Transverse colon (tissue), 4 donors: Measurements from ENCODE around the gene KRTAP10-9. TPM values are rescaled to one million over a fixed set of nuclear protein-coding genes. Genes with fewer than 3 reads are reported as not detected.

Experiments used
- DNase-seq: peaks from one replicate; pipeline ENCODE4 v3.0.0-alpha.2; 2019
- H3K27ac ChIP-seq, 4 donors: fragments of 200-600 bp; sonication (generic); 2 replicates each; pipeline ENCODE4 v1.5.1; 2016 to 2018; ENCODE audit warnings: inconsistent platforms in 4 of 4
- H3K27me3 ChIP-seq: fragments of 200-600 bp; sonication (generic); 2 replicates; pipeline ENCODE4 v1.5.1; 2017; ENCODE audit warnings: inconsistent platforms
- H3K36me3 ChIP-seq, 4 donors: fragments of 200-600 bp; sonication (generic); 2 replicates each; pipeline ENCODE4 v1.5.1; 2017 to 2019; ENCODE audit warnings: inconsistent platforms in 4 of 4
- H3K4me1 ChIP-seq, 4 donors: fragments of 200-600 bp; sonication (generic); 2 replicates each; pipeline ENCODE4 v1.5.1; 2017 to 2020; ENCODE audit warnings: inconsistent platforms in 4 of 4
- H3K4me3 ChIP-seq, 4 donors: fragments of 200-600 bp; sonication (generic); 1 replicate in 1 of 4; 2 replicates in 3 of 4; pipeline versions ENCODE4 v1.5.1 to v1.6.1; 2017 to 2019; ENCODE audit warnings: inconsistent platforms in 4 of 4
- H3K9me3 ChIP-seq, 2 donors: fragments of 200-600 bp; sonication (generic); 2 replicates each; pipeline ENCODE4 v1.5.1; 2017 to 2019; ENCODE audit warnings: inconsistent platforms in 2 of 2
- CTCF ChIP-seq, 5 experiments: fragments of 200-600 bp in 3 of 5; fragments of 450-650 bp in 2 of 5; sonication (generic) in 3 of 5; IDR thresholded peaks; 1 replicate in 2 of 5; 2 replicates in 3 of 5; pipeline ENCODE4 v1.5.1; 2016 to 2017; ENCODE audit warnings: antibody characterized with exemption in 5 of 5, inconsistent platforms in 3 of 5, mild to moderate bottlenecking in 2 of 5, moderate library complexity in 1 of 5
- EP300 ChIP-seq: sonication (generic); formaldehyde crosslinking; IDR thresholded peaks from one replicate; pipeline ENCODE4 v1.6.1; 2017; ENCODE audit warnings: antibody characterized with exemption, low read depth
- POLR2A ChIP-seq: fragments of 450-650 bp; IDR thresholded peaks from one replicate; pipeline ENCODE4 v1.6.1; 2016; ENCODE audit warnings: antibody characterized with exemption, mild to moderate bottlenecking, moderate library complexity
- POLR2AphosphoS5 ChIP-seq, 3 donors: sonication (generic); formaldehyde crosslinking; IDR thresholded peaks; one replicate each; pipeline ENCODE4 v1.6.1; 2016; ENCODE audit warnings: antibody characterized with exemption in 3 of 3
- WGBS, 2 donors: methylation state at CpG; one replicate each; pipeline ENCODE4 v1.1.5; 2018; ENCODE audit warnings: low coverage in 1 of 2; 5-methylcytosine and 5-hydroxymethylcytosine counted together
- in situ Hi-C, 4 donors: fragments of 200-750 bp; cut with MboI; loops; one replicate each; pipeline versions ENCODE4 v1.15.0 to v1.15.1; 2017; ENCODE audit warnings: low sequenced_read_pairs in 3 of 4, low pct_ligation_motif_present in 1 of 4, low pct_unique_long_range_greater_than_20kb in 1 of 4
- intact Hi-C: fragments of 100-400 bp; cut with DNase I; formaldehyde crosslinking; loops from one replicate; pipeline ENCODE4 v1.15.1; 2023; ENCODE audit warnings: low total_unique reads
- total RNA-seq, 4 donors: library from RNA; depleted of rRNA; stranded (reverse); fragments of >200 nt; gene quantifications; one replicate each; pipeline ENCODE4 v1.1.0, GENCODE V29; 2016

The KRTAP10-9 gene
- total RNA-seq, 4 donors from 2014 or later = not detected

- intact Hi-C loops (no loop called here), in situ Hi-C loops (loop anchor here in 2 of 4 donors (25.0 kb wide), 1 partner anchor 93 kb away; the partner anchor contains the start of genes KRTAP10-12 (in 2 of the 2) and KRTAP12-1 (in 2 of the 2))
- TF ChIP-seq CTCF (IDR thresholded peaks at IDR 0.05) = no peak
- H3K9me3 ChIP-seq = peaks cover 0 to 5% of the 10 kb centered on the region in 2 donors
- no peak overlapping the region for H3K4me3 ChIP-seq
- H3K27ac ChIP-seq = no peak overlapping the region
- no peaks in the 10 kb centered on the region for H3K4me1 ChIP-seq
- H3K27me3 ChIP-seq = peaks cover 49% of the 10 kb centered on the region
- WGBS, 2 donors = 64 to 69% methylated on average over 12 of the region's 12 CpGs
- no peaks in the 10 kb centered on the region for H3K36me3 ChIP-seq
- DNase-seq = no peak
Measured at GRCh38 chr21:44594406-44594916, 32.4 kb upstream of the KRTAP10-9 start.

GRCh38 chr21:44595524-44595923 lies 31.4 kb upstream of the KRTAP10-9 start:
- Histone ChIP-seq H3K27me3 (peaks cover 45% of the 10 kb centered on the region), H3K4me3 (no peak overlapping the region), H3K27ac (no peak overlapping the region), H3K9me3 (peaks cover 0 to 5% of the 10 kb centered on the region in 2 donors), H3K36me3 (no peaks in the 10 kb centered on the region), H3K4me1 (no peaks in the 10 kb centered on the region)
- TF ChIP-seq EP300 (no peak), POLR2A (no peak), POLR2AphosphoS5 (IDR thresholded peaks at IDR 0.05) (no peak)
- in situ Hi-C loops (loop anchor here in 2 of 4 donors (25.0 kb wide), 1 partner anchor 92 kb away; the partner anchor contains the start of genes KRTAP10-12 (in 2 of the 2) and KRTAP12-1 (in 2 of the 2)), intact Hi-C loops (no loop called here)
- 75% methylated on average over 6 of the region's 6 CpGs; no CpG with 5 or more reads in 1 of the 2 donors for WGBS, 2 donors
- no peak for DNase-seq

- WGBS, 2 donors = 73 to 80% methylated on average over 6 to 9 of the region's 9 CpGs
- H3K9me3 ChIP-seq = peaks cover 0 to 5% of the 10 kb centered on the region in 2 donors
- H3K27me3 ChIP-seq = peaks cover 44% of the 10 kb centered on the region
- H3K36me3 ChIP-seq = no peaks in the 10 kb centered on the region
- in situ Hi-C loops (loop anchor here in 2 of 4 donors (25.0 kb wide), 1 partner anchor 91 kb away; the partner anchor contains the start of genes KRTAP10-12 (in 2 of the 2) and KRTAP12-1 (in 2 of the 2)), intact Hi-C loops (no loop called here)
- no peak overlapping the region for H3K27ac ChIP-seq
- no peak for DNase-seq
- TF ChIP-seq POLR2AphosphoS5 (IDR thresholded peaks at IDR 0.05) (no peak), EP300 (no peak), POLR2A (no peak), CTCF (IDR thresholded peaks at IDR 0.05) (no peak)
- no peak overlapping the region for H3K4me3 ChIP-seq
- no peaks in the 10 kb centered on the region for H3K4me1 ChIP-seq
Measured at GRCh38 chr21:44596068-44596725, 30.7 kb upstream of the KRTAP10-9 start.

- H3K4me1 ChIP-seq = no peaks in the 10 kb centered on the region
- no peak overlapping the region for H3K27ac ChIP-seq
- no peak overlapping the region for H3K4me3 ChIP-seq
- H3K36me3 ChIP-seq = no peaks in the 10 kb centered on the region
- DNase-seq = no peak
- 64 to 79% methylated on average over 11 of the region's 11 CpGs for WGBS, 2 donors
- H3K27me3 ChIP-seq = peaks cover 46% of the 10 kb centered on the region
- peaks cover 0 to 5% of the 10 kb centered on the region in 2 donors for H3K9me3 ChIP-seq
- in situ Hi-C loops (loop anchor here in 2 of 4 donors (25.0 kb wide), 1 partner anchor 89 kb away; the partner anchor contains the start of genes KRTAP10-12 (in 2 of the 2) and KRTAP12-1 (in 2 of the 2)), intact Hi-C loops (no loop called here)
- TF ChIP-seq POLR2A (no peak), EP300 (no peak), CTCF (IDR thresholded peaks at IDR 0.05) (no peak)
Measured at GRCh38 chr21:44598061-44598460, 28.8 kb upstream of the KRTAP10-9 start.
